Endothelial cell of umbilical vein (primary cell): Measurements from ENCODE around the gene SEMA3G. TPM values are rescaled to one million over a fixed set of nuclear protein-coding genes. Genes with fewer than 3 reads are reported as not detected.

Source experiments
- BruUV-seq: library from RNA; stranded (reverse); fragments of 400-500 nt; replicated peaks from 2 replicates; lab custom pipeline; 2021; lab: Mats Ljungman, UMichigan
- CTCF ChIA-PET: fragments of 300-600, 350-600 bp; sonication (Branson Sonifier 250); formaldehyde crosslinking; loops from one replicate; lab custom pipeline; 2021; ENCODE audit warnings: antibody characterized with exemption, inconsistent platforms; lab: Charles Lee
- POLR2A ChIA-PET: fragments of 300-600, 350-600 bp; sonication (Branson Sonifier 250); formaldehyde crosslinking; loops from one replicate; lab custom pipeline; 2021; ENCODE audit warnings: antibody characterized with exemption, inconsistent platforms; lab: Charles Lee
- DNase-seq: peaks from one replicate; pipeline ENCODE4 v3.0.0-alpha.2; 2011; ENCODE audit warnings: low read depth, low spot score
- FAIRE-seq: peaks from 2 replicates; lab custom pipeline; 2011; peaks lifted over from hg19 to GRCh38; lab: Jason Lieb, UNC
- H2AFZ ChIP-seq: 2 replicates; pipeline ENCODE4 v1.6.0; 2012; ENCODE audit warnings: low read depth, low read length, control low read depth, inconsistent platforms
- H3K27ac ChIP-seq: 2 replicates; pipeline ENCODE4 v1.5.1; 2011; ENCODE audit warnings: low read depth, mild to moderate bottlenecking, control low read depth, low read length, moderate library complexity; ENCODE audit not compliant: insufficient read depth
- H3K27me3 ChIP-seq, 2 experiments: 2 replicates each; pipeline versions ENCODE4 v1.6.0 to v1.6.1; 2011; ENCODE audit warnings: low read length in 2 of 2, mixed read lengths in 1 of 2; ENCODE audit not compliant: control insufficient read depth in 2 of 2, insufficient read depth in 2 of 2
- H3K36me3 ChIP-seq, 2 experiments: 2 replicates in 1 of 2; 3 replicates in 1 of 2; pipeline ENCODE4 v1.5.1; 2011; ENCODE audit warnings: low read length in 2 of 2, mild to moderate bottlenecking in 1 of 2, moderate library complexity in 1 of 2; ENCODE audit not compliant: control insufficient read depth in 2 of 2, insufficient read depth in 2 of 2; ENCODE audit errors: extremely low read depth in 1 of 2
- H3K4me1 ChIP-seq: 3 replicates; pipeline ENCODE4 v1.5.1; 2011; ENCODE audit warnings: mild to moderate bottlenecking, low read length; ENCODE audit not compliant: control insufficient read depth, insufficient read depth; ENCODE audit errors: extremely low read depth
- H3K4me2 ChIP-seq: 2 replicates; pipeline ENCODE4 v1.6.1; 2011; ENCODE audit warnings: low read length, control low read depth, mixed read lengths; ENCODE audit not compliant: insufficient read depth
- H3K4me3 ChIP-seq, 3 experiments: fragments of 200-600 bp in 1 of 3; sonication (generic), shearing (Covaris generic) in 1 of 3; replicated peaks in 1 of 3; 2 replicates each; pipeline ENCODE4 v1.5.1; 2011 to 2016; ENCODE audit warnings: control low read depth in 3 of 3, low read length in 3 of 3, mild to moderate bottlenecking in 2 of 3, inconsistent platforms in 1 of 3, low read depth in 1 of 3, moderate library complexity in 1 of 3; ENCODE audit not compliant: insufficient read depth in 1 of 3
- H3K79me2 ChIP-seq: 2 replicates; pipeline ENCODE4 v1.6.0; 2012; ENCODE audit warnings: low read length, inconsistent platforms; ENCODE audit not compliant: control insufficient read depth, insufficient read depth
- H3K9ac ChIP-seq: replicated peaks from 2 replicates; pipeline ENCODE3; 2011; ENCODE audit warnings: low read length, control low read depth; ENCODE audit not compliant: insufficient read depth; ENCODE audit errors: extremely low read depth
- H3K9me1 ChIP-seq: replicated peaks from 3 replicates; pipeline ENCODE4 v1.6.0; 2011; ENCODE audit warnings: mild to moderate bottlenecking, low read length; ENCODE audit not compliant: control insufficient read depth, insufficient read depth; ENCODE audit errors: extremely low read depth
- H3K9me3 ChIP-seq: replicated peaks from 2 replicates; pipeline ENCODE4 v1.5.1; 2012; ENCODE audit warnings: low read length, inconsistent platforms; ENCODE audit not compliant: control insufficient read depth, insufficient read depth
- H4K20me1 ChIP-seq: replicated peaks from 2 replicates; pipeline ENCODE3; 2011; ENCODE audit warnings: mild to moderate bottlenecking, low read length; ENCODE audit not compliant: control insufficient read depth, insufficient read depth; ENCODE audit errors: extremely low read depth
- EZH2 ChIP-seq: IDR thresholded peaks from 2 replicates; pipeline ENCODE4 v1.6.1; 2012; ENCODE audit warnings: borderline replicate concordance, low read depth, mild to moderate bottlenecking, moderate library complexity, low read length, inconsistent platforms; ENCODE audit not compliant: severe bottlenecking
- FOS ChIP-seq: IDR thresholded peaks from 2 replicates; pipeline ENCODE4 v1.6.1; 2011; ENCODE audit warnings: mild to moderate bottlenecking, low read length, moderate library complexity, borderline replicate concordance; ENCODE audit not compliant: insufficient read depth
- GATA2 ChIP-seq: IDR thresholded peaks from 2 replicates; pipeline ENCODE4 v1.7.0; 2011; ENCODE audit warnings: low read depth, mild to moderate bottlenecking, moderate library complexity, mixed read lengths, low read length; ENCODE audit not compliant: insufficient read length, insufficient read depth
- JUN ChIP-seq: IDR thresholded peaks from 2 replicates; pipeline ENCODE4 v1.6.1; 2011; ENCODE audit warnings: borderline replicate concordance, low read depth; ENCODE audit not compliant: insufficient read length, insufficient read depth
- MAX ChIP-seq: IDR thresholded peaks from 2 replicates; pipeline ENCODE4 v1.6.1; 2011; ENCODE audit not compliant: insufficient read depth, insufficient read length
- MYC ChIP-seq: IDR thresholded peaks from one replicate; pipeline ENCODE4 v1.6.1; 2011; ENCODE audit warnings: mild to moderate bottlenecking, low read depth, low read length
- POLR2A ChIP-seq: IDR thresholded peaks from 2 replicates; pipeline ENCODE4 v1.6.1; 2012; ENCODE audit warnings: low read depth, mild to moderate bottlenecking, control low read depth, low read length
- POLR2AphosphoS5 ChIP-seq: IDR thresholded peaks from 2 replicates; pipeline ENCODE4 v1.6.1; 2012; ENCODE audit warnings: low read depth, mild to moderate bottlenecking, control low read depth, low read length, moderate library complexity; ENCODE audit not compliant: insufficient read depth
- dilution Hi-C: fragments of 300-500 bp; cut with MboI; formaldehyde crosslinking; loops from one replicate; pipeline ENCODE4 v1.15.0; 2019; ENCODE audit warnings: low sequenced_read_pairs; ENCODE audit not compliant: extremely low pct_ligation_motif_present
- intact Hi-C: fragments of 100-400 bp; cut with micrococcal nuclease; formaldehyde crosslinking; loops from one replicate; pipeline ENCODE4 v1.10.0; 2022
- polyA plus RNA-seq, 4 experiments: library from polyadenylated mRNA; depleted of rRNA in 3 of 4; stranded (reverse) in 3 of 4; unstranded in 1 of 4; fragments of >200 nt; gene quantifications; 2 replicates each; pipeline versions ENCODE4 v1.2.1 to v1.2.3, GENCODE V29; 2011 to 2012; ENCODE audit warnings: missing spikeins in 1 of 4
- total RNA-seq: library from RNA; stranded (reverse); gene quantifications from 2 replicates; pipeline ENCODE4 v1.2.3, GENCODE V29; 2021
- TF ChIP-seq, protein P1 (sequence below), 2 donors: IDR thresholded peaks; 1 replicate in 1 of 2; 2 replicates in 1 of 2; pipeline ENCODE4 v1.5.1; 2011; ENCODE audit warnings: low read length in 2 of 2, mild to moderate bottlenecking in 2 of 2, moderate library complexity in 2 of 2, control low read depth in 1 of 2, inconsistent platforms in 1 of 2, low read depth in 1 of 2; ENCODE audit not compliant: insufficient read depth in 1 of 2; ENCODE audit errors: extremely low read depth in 1 of 2

Gene SEMA3G
- total and polyA plus RNA-seq, 2 donors (not counting 3 experiments of a cell fraction or from before 2014, with no cell fraction given): 22.6 to 27.9 TPM

DNA sequence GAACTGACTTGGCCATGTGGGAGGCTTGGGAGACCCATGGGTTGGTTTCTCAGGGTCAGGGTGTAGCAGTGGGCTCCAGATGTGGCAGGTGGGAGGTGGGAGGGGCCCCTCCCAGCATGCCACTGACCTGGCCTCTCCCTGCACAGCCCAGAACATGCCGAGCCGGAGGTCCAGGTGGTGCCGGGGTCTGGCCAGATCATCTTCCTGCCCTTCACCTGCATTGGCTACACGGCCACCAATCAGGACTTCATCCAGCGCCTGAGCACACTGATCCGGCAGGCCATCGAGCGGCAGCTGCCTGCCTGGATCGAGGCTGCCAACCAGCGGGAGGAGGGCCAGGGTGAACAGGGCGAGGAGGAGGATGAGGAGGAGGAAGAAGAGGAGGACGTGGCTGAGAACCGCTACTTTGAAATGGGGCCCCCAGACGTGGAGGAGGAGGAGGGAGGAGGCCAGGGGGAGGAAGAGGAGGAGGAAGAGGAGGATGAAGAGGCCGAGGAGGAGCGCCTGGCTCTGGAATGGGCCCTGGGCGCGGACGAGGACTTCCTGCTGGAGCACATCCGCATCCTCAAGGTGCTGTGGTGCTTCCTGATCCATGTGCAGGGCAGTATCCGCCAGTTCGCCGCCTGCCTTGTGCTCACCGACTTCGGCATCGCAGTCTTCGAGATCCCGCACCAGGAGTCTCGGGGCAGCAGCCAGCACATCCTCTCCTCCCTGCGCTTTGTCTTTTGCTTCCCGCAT is 42.3 kb upstream of the SEMA3G start:
- no peak overlapping the region for H3K4me3 ChIP-seq
- CTCF ChIA-PET: interaction anchor here (2.1 kb wide), 1 partner anchor 8 kb away, joined by 8 read pairs; the partner anchor contains the start of gene STAB1
- H3K36me3 ChIP-seq: peaks cover 8 to 71% of the 10 kb centered on the region in 2 experiments
- no peak overlapping the region for H2AFZ ChIP-seq
- peaks cover 30% of the 10 kb centered on the region for H3K4me1 ChIP-seq
- FAIRE-seq (no peak), DNase-seq (no peak)
- BruUV-seq: no TSS peak
- TF ChIP-seq MAX (no peak), EZH2 (no peak), POLR2AphosphoS5 (no peak), POLR2A (no peak), MYC (no peak), GATA2 (no peak), FOS (no peak), JUN (no peak)
- TF ChIP-seq, protein P1, sequence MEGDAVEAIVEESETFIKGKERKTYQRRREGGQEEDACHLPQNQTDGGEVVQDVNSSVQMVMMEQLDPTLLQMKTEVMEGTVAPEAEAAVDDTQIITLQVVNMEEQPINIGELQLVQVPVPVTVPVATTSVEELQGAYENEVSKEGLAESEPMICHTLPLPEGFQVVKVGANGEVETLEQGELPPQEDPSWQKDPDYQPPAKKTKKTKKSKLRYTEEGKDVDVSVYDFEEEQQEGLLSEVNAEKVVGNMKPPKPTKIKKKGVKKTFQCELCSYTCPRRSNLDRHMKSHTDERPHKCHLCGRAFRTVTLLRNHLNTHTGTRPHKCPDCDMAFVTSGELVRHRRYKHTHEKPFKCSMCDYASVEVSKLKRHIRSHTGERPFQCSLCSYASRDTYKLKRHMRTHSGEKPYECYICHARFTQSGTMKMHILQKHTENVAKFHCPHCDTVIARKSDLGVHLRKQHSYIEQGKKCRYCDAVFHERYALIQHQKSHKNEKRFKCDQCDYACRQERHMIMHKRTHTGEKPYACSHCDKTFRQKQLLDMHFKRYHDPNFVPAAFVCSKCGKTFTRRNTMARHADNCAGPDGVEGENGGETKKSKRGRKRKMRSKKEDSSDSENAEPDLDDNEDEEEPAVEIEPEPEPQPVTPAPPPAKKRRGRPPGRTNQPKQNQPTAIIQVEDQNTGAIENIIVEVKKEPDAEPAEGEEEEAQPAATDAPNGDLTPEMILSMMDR (IDR thresholded peaks at IDR 0.05; ENCODE audit: extremely low read depth in 1 of 2, insufficient read depth in 1 of 2, low read depth in 1 of 2, low read length in 2 of 2): no peak
- POLR2A ChIA-PET: no interaction called here
- H3K9ac ChIP-seq: no peak overlapping the region
- no peaks in the 10 kb centered on the region for H3K9me3 ChIP-seq
- no peaks in the 10 kb centered on the region for H3K79me2 ChIP-seq
- no peaks in the 10 kb centered on the region for H4K20me1 ChIP-seq
- no peaks in the 10 kb centered on the region for H3K9me1 ChIP-seq
- no peaks in the 10 kb centered on the region for H3K27me3 ChIP-seq
- H3K4me2 ChIP-seq: no peak overlapping the region
- intact Hi-C loops: no loop called here
- dilution Hi-C loops: no loop called here
- H3K27ac ChIP-seq: no peak overlapping the region
